SH-SY5Y (cell line): ENCODE results near the gene PARD3.

ENCODE experiments used
- GATA2 ChIP-seq: IDR thresholded peaks from 2 replicates; pipeline ENCODE4 v1.6.1; 2011; ENCODE audit warnings: mild to moderate bottlenecking, low read depth, low read length
- GATA3 ChIP-seq: IDR thresholded peaks from 2 replicates; pipeline ENCODE4 v1.6.1; 2011; ENCODE audit warnings: low read depth, mild to moderate bottlenecking, low read length, moderate library complexity

DNA sequence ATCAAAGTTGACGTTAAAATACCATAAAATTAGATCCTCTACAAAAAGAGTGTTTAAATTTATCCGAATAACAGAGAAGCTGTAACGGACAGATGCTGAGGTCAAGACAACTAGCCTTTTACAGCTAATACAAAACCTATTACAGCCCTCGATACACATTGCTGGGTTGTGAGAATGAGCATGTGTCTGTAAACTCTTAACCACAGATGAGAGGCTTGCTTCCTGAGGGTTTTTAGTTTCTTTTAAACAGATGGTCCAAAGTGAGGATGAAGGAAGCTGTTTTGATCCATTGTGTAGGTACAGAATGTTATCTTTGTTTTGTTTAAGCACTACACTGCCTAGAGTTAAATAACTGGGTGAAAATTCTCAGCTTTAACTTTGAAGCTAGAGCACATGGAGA lies 578.2 kb downstream of the PARD3 start:
- TF ChIP-seq GATA2 = no peak
- no peak for TF ChIP-seq GATA3
